Parietal lobe (tissue), 2 donors: Measurements from ENCODE around the gene MRPS24. TPM values are rescaled to one million over a fixed set of nuclear protein-coding genes. Genes with fewer than 3 reads are reported as not detected.

Experiments used
- small RNA-seq: library from RNA; depleted of rRNA; stranded (forward); fragments of <200 nt; gene quantifications from one replicate; pipeline ENCODE3, GENCODE V24; 2014; ENCODE audit warnings: low replicate concordance
- total RNA-seq: library from RNA; depleted of rRNA; stranded (reverse); fragments of >200 nt; gene quantifications from one replicate; pipeline ENCODE4 v1.2.3, GENCODE V29; 2014

MRPS24 gene
- 18.8 TPM for total RNA-seq

GRCh38 chr7:43869006-43869866, at the start of gene MRPS24:
Gene MRPS24 (minus strand): TSS chr7:43869517. CDS start chr7:43869495, 22 bp downstream.

GRCh38 chr7:43906331-43907010, 37.2 kb upstream of the MRPS24 start, which contains the start of gene URGCP:
Gene URGCP (minus strand): TSS chr7:43906596. CDS start chr7:43906575, 21 bp downstream.

Small RNA genes lying within 50 kb of the gene (small RNA-seq; reads per million reads assigned to genes)
- gene MRPS24: not detected

Other genes starting within 250 kb of the MRPS24 start
- 130 TPM for gene COA1, start 140.0 kb downstream of the MRPS24 start, total RNA-seq
- gene BLVRA, start 110.8 kb downstream of the MRPS24 start, total RNA-seq: 16.3 TPM
- gene URGCP, start 37.1 kb upstream of the MRPS24 start, total RNA-seq: 37.2 TPM
- 14.7 TPM for gene UBE2D4, start 56.9 kb upstream of the MRPS24 start, total RNA-seq
- gene SPDYE1, start 128.4 kb upstream of the MRPS24 start, total RNA-seq: not detected
- 82.0 TPM for gene DBNL, start 175.2 kb upstream of the MRPS24 start, total RNA-seq
- 2.5 TPM for gene PGAM2, start 196.1 kb upstream of the MRPS24 start, total RNA-seq
- gene POLM, start 213.0 kb upstream of the MRPS24 start, total RNA-seq: 14.4 TPM
- gene AEBP1, start 234.8 kb upstream of the MRPS24 start, total RNA-seq: 10.3 TPM